ENCODE results near the gene RAD51B.

- TF ChIP-seq POLR2A (IDR thresholded peaks at IDR 0.05) (no peak), CTCF (IDR thresholded peaks at IDR 0.05) (no peak), EP300 (IDR thresholded peaks at IDR 0.05) (no peak), POLR2AphosphoS5 (IDR thresholded peaks at IDR 0.05) (no peak)
Observed at GRCh38 chr14:68404652-68405183, 585.1 kb downstream of the RAD51B start.
